Activated CD4-positive, alpha-beta memory T cell treated with anti-CD3 and anti-CD28 coated beads, Interleukin-2, amount 10 ng/mL, durations not matched to agents 7 days and 5 days (primary cell): ENCODE results near the gene KIAA1328. TPM values are rescaled to one million over a fixed set of nuclear protein-coding genes. Genes with fewer than 3 reads are reported as not detected.

Experiments
- CTCF ChIA-PET: fragments of 350-600 bp; sonication (Branson Sonifier 250); formaldehyde crosslinking; loops from one replicate; lab custom pipeline; 2021; ENCODE audit warnings: antibody characterized with exemption, inconsistent platforms; lab: Charles Lee
- POLR2A ChIA-PET: fragments of 350-600 bp; sonication (Branson Sonifier 250); formaldehyde crosslinking; loops from one replicate; lab custom pipeline; 2021; ENCODE audit warnings: antibody characterized with exemption; lab: Charles Lee
- DNase-seq: peaks from one replicate; pipeline ENCODE4 v3.0.0-alpha.2; 2020
- H3K27ac Mint-ChIP-seq: one replicate; pipeline ENCODE4 v1.8.0; 2021; ENCODE audit warnings: mild to moderate bottlenecking, mixed read lengths
- H3K27me3 Mint-ChIP-seq: one replicate; pipeline ENCODE4 v1.8.0; 2021; ENCODE audit warnings: mixed read lengths
- H3K36me3 Mint-ChIP-seq: one replicate; pipeline ENCODE4 v1.8.0; 2021; ENCODE audit warnings: low read depth, mixed read lengths
- H3K4me1 Mint-ChIP-seq: one replicate; pipeline ENCODE4 v1.8.0; 2021; ENCODE audit warnings: mixed read lengths
- H3K4me3 Mint-ChIP-seq: one replicate; pipeline ENCODE4 v1.8.0; 2021; ENCODE audit warnings: mild to moderate bottlenecking, mixed read lengths
- H3K9me3 Mint-ChIP-seq: one replicate; pipeline ENCODE4 v1.8.0; 2021; ENCODE audit warnings: mixed read lengths
- total RNA-seq, 2 experiments: library from RNA; stranded (reverse); gene quantifications; one replicate each; pipeline ENCODE4 v1.2.3, GENCODE V29; 2021

The KIAA1328 gene
- total RNA-seq, 2 experiments from 2014 or later = 7.4 to 8.6 TPM

DNA sequence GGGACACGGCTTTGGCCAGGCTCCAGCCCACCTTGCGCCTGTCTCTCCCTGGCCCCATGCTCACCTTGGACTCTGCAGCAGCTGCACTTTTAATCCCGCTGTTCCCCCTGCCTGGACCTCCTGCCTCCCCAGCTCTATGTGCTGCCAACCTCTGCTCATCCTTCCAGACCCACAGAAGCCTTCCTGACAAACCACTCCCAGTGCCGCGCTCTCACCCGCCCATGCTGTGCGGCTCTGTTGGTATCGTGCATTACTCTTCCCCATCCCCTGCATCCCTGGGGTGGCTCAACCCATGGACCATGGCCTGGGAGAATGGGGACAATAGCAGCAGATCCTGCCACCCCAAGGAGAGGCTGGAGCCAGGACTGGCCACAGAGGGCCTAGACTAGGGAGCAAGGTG is 433.1 kb downstream of the KIAA1328 start:
- Mint-ChIP-seq H3K27ac (no peak overlapping the region), H3K4me1 (no peaks in the 10 kb centered on the region), H3K27me3 (peaks cover 2% of the 10 kb centered on the region), H3K36me3 (no peaks in the 10 kb centered on the region), H3K4me3 (no peak overlapping the region), H3K9me3 (peaks cover 4% of the 10 kb centered on the region)
- DNase-seq = no peak
- POLR2A ChIA-PET = no interaction called here
- CTCF ChIA-PET = no interaction called here

DNA sequence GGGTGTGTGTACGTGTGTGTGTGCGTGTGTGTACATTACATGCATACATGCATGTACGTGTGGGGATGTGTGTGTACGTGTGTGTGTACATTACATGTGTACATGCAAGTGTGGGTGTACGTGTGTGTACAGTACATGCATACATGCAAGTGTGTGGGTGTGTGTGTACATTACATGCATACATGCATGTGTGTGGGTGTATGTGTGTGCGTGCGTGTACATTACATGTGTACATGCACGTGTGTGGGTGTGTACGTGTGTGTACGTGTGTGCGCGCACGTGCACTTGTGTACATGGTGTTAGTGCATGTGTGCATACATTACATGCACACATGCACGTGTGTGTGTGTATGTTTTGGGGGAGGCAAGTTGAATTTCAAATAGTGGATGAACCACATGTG is 436.0 kb downstream of the KIAA1328 start:
- POLR2A ChIA-PET = no interaction called here
- no peaks in the 10 kb centered on the region for H3K36me3 Mint-ChIP-seq

DNA sequence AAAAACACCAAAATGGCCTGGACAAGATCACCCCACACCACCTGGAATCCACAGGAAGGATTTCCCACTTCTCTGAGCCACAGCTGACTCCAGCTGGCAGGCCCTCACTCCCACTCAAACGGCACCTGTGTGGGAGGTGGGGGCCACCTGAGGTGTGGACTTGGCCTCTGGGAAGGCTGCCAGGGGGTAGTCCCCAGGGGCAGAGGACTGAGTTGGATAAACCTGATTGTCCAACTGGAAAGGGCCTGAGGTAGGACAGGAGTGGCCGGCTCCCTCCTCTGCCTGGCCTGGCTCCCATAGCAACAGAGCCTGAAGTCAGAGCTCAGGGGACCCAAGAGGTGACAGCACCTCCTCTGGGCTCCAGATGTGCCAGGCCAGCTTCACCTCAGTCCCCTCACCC is 436.5 kb downstream of the KIAA1328 start:
- Mint-ChIP-seq H3K36me3 (no peaks in the 10 kb centered on the region), H3K27ac (no peak overlapping the region), H3K4me1 (no peaks in the 10 kb centered on the region), H3K9me3 (peaks cover 4% of the 10 kb centered on the region), H3K27me3 (no peaks in the 10 kb centered on the region), H3K4me3 (no peak overlapping the region)
- DNase-seq = no peak
- CTCF ChIA-PET = no interaction called here
- POLR2A ChIA-PET = no interaction called here

More for the DNA sequence above, 436.0 kb downstream of the KIAA1328 start:
- DNase-seq = no peak
- Mint-ChIP-seq H3K27me3 (no peaks in the 10 kb centered on the region), H3K4me3 (no peak overlapping the region), H3K4me1 (no peaks in the 10 kb centered on the region), H3K27ac (no peak overlapping the region), H3K9me3 (peaks cover 4% of the 10 kb centered on the region)
- CTCF ChIA-PET = no interaction called here

DNA sequence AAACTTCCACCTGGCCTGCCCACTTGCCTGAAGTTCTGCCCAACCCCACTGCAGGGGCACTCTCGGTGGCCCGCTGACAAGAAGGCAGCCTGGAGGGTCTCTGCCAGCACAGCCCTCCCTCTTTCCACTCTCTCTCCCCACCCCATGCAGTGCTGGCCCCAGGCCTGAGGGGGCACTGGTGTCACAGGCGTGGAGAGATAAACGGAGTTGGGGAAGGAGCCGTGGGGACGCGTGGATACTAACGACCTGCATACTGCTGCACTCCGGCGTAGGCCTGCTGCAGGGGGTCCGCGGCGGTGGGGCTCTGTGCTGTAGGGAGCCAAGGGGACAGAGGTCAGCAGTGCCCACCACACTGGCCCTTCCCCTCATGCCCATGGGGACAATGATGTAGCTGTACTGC is 437.4 kb downstream of the KIAA1328 start:
- Mint-ChIP-seq H3K27ac (no peak overlapping the region), H3K4me1 (no peaks in the 10 kb centered on the region), H3K9me3 (peaks cover 4% of the 10 kb centered on the region), H3K36me3 (no peaks in the 10 kb centered on the region), H3K4me3 (no peak overlapping the region), H3K27me3 (no peaks in the 10 kb centered on the region)
- POLR2A ChIA-PET = no interaction called here
- no peak for DNase-seq
- CTCF ChIA-PET = no interaction called here

DNA sequence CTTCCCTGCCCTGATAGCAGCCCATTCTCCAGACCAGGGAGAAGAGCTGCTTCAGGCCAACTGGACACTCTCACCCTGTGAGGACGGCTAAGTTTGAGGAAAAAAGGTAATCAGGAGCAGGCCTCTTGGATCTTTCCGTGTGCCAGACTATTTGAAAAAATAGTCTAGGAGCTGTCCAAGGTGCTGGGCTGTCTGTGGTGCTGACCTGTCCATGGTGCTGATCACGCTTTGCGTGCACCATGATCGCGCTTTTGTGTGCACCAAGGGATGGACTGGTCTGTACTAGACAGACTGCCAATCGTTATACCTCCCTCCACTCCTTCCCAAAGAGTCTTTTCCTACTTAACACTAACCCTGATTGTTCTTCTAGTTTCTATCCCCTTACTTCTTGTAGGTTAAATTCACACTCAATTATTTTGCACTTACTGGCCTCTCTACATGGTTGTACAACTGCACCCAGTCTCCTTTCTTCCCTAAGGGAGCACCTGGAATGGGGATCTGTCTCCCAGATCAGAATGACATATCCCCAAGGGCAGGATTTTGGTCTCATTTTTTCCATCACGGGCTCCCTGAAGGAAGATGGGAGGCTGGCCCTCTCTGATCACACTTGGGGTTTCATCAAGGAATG is 441.2 kb downstream of the KIAA1328 start:
- Mint-ChIP-seq H3K36me3 (no peaks in the 10 kb centered on the region), H3K4me3 (no peak overlapping the region), H3K27me3 (peaks cover 4% of the 10 kb centered on the region), H3K27ac (no peak overlapping the region), H3K9me3 (no peaks in the 10 kb centered on the region), H3K4me1 (no peaks in the 10 kb centered on the region)
- DNase-seq = peak; percentile 35
- POLR2A ChIA-PET = no interaction called here
- CTCF ChIA-PET = no interaction called here

DNA sequence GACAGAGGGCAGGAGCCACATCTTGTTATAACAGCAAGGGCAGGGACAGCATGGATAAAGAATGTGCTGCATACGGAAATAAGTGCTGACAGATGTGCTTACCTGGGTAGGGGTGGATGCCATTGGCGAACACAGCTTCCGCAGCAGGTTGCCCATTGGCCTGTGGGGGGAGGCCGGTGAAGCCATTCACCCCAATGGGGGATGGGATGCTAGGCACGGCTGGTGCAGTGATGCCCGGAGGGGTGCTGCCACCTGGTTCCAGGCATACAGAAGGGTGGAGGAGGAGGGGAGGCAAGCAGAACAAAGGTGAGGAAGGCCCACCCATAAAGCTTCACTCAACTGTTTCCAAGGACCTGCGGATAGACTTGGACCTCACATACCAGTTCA is 441.7 kb downstream of the KIAA1328 start:
- CTCF ChIA-PET = no interaction called here
- H3K4me3 Mint-ChIP-seq = no peak overlapping the region

DNA sequence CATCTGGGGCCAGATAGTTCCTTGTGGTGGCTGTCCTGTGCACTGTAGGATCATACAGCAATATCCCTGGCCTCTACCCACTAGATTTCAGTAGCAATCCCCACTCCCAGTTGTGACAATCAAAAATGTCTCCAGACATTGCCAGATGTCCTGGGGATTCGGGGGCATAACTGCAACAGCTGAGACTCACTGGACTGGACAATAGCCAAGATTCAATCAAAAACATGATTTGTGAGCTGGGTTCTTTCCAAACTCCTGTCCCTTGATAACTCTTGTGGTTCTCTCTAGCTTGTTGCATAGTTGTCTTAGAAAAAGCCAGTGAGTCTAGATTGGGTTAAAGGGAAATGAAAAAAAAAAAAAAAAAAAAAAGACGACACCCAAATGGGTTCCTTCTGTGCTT is 443.3 kb downstream of the KIAA1328 start:
- no peak for DNase-seq
- H3K27ac Mint-ChIP-seq = no peak overlapping the region
- CTCF ChIA-PET = interaction anchor here (0.7 kb wide), 1 partner anchor 341 kb away, joined by 5 read pairs; no protein-coding TSS in a partner anchor
- POLR2A ChIA-PET = no interaction called here
- H3K27me3 Mint-ChIP-seq = peaks cover 12% of the 10 kb centered on the region
- no peaks in the 10 kb centered on the region for H3K4me1 Mint-ChIP-seq
- H3K9me3 Mint-ChIP-seq = peaks cover 6% of the 10 kb centered on the region
- H3K36me3 Mint-ChIP-seq = no peaks in the 10 kb centered on the region
- no peak overlapping the region for H3K4me3 Mint-ChIP-seq

More for the DNA sequence above, 441.7 kb downstream of the KIAA1328 start:
- POLR2A ChIA-PET = no interaction called here
- Mint-ChIP-seq H3K4me1 (no peaks in the 10 kb centered on the region), H3K9me3 (peaks cover 2% of the 10 kb centered on the region), H3K27ac (no peak overlapping the region), H3K36me3 (no peaks in the 10 kb centered on the region), H3K27me3 (peaks cover 7% of the 10 kb centered on the region)
- no peak for DNase-seq

DNA sequence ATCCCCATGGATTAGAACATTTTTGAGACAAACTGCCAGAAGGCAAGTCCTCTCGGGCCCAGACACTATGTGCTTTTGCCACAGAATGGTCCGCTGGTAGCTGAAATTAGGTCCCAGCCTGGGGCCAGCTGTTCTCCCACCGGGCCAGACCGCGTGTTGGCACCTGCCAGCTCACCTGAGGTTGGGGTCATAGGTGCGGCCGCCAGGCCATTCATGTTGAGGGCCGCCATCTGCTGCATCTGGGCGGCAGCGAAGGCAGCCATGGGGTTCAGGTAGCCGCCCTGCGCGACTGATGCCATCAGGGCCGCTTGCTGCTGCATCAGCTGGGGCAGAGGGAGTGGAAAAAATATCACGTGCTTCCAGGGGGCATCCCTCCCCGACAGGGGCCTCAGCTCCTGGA is 443.9 kb downstream of the KIAA1328 start:
- peaks cover 12% of the 10 kb centered on the region for H3K27me3 Mint-ChIP-seq
- no peak for DNase-seq
- POLR2A ChIA-PET = no interaction called here
- H3K4me1 Mint-ChIP-seq = no peaks in the 10 kb centered on the region
- H3K4me3 Mint-ChIP-seq = no peak overlapping the region
- peaks cover 6% of the 10 kb centered on the region for H3K9me3 Mint-ChIP-seq
- H3K36me3 Mint-ChIP-seq = no peaks in the 10 kb centered on the region
- H3K27ac Mint-ChIP-seq = no peak overlapping the region
- CTCF ChIA-PET = interaction anchor here (0.7 kb wide), 1 partner anchor 342 kb away, joined by 5 read pairs; no protein-coding TSS in a partner anchor

DNA sequence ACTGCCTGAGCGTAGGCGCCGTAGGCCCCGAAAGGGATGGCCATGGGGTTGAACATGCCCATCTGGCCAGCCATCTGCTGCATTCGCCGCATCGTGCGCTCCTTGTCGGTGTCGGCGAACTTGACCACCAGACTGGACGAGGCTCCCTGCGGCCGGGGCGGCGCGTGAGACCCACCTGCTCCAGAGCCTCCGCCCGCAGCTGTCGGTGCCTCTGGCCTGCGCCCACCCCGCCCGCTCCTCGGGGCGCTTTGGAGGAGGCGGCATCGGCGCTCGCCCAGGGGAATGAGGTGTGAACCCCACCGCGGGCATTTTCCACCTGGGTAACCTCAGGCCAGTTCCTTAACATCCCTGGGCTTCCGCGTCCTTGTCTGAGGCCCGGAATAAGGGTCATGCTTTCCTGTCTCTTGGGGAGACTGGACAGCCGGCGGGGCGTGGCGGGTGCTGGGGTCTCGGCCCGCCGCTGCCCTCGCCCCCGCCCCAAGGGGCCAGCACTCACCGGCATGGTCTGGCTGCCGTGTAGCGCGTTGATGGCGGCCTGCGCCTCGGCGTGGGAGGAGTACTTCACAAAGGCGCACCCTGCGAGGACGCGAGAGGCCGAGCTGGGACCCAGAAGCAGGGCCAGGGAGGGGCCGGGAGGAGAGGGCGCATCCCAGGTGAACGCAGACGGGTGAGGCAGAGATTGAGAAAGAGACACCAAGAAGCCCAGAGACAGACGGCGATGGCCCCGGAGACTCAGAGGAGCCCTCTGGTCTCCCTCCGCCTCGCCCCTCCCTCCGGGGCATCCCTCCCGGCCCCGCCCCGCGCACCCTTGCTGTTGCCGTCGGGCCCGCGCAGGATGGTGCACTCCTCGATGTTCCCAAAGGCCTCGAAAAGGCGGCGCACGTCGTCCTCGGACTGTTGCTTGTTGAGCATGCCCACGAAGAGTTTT is 445.6 kb downstream of the KIAA1328 start:
- H3K27ac Mint-ChIP-seq = no peak overlapping the region
- no peaks in the 10 kb centered on the region for H3K4me1 Mint-ChIP-seq
- POLR2A ChIA-PET = no interaction called here
- CTCF ChIA-PET = no interaction called here
- no peak overlapping the region for H3K4me3 Mint-ChIP-seq
- no peak for DNase-seq
- peaks cover 6% of the 10 kb centered on the region for H3K9me3 Mint-ChIP-seq
- H3K27me3 Mint-ChIP-seq = peaks cover 12% of the 10 kb centered on the region
- no peaks in the 10 kb centered on the region for H3K36me3 Mint-ChIP-seq

DNA sequence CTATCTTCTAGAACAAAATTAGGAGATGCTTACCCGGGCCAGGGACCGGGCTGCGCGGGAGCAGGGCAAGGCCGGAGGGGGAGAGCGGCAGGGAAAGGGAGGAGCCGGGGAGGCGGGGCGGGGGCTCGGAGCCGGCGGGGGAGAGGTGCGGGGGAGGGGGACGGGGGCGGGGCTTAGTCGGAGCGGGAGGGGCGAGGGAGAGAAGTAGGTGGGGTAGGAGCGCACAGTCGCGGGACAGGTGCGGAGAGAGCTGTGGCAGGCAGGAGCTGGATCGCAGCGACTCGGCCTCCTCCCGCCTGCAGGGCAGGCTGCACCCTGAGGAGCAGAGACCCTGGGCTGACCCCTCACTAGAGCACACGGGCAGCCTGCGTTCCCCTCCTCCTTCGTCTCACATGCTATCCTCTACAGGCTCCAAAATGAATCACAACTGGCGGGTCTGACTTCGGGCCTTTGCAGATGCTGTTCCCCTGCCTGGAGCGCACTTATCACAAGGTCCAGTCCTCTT is 446.4 kb downstream of the KIAA1328 start:
- H3K27me3 Mint-ChIP-seq = peaks cover 12% of the 10 kb centered on the region
- no peaks in the 10 kb centered on the region for H3K36me3 Mint-ChIP-seq
- DNase-seq = no peak
- H3K9me3 Mint-ChIP-seq = peaks cover 6% of the 10 kb centered on the region
- ChIA-PET CTCF (no interaction called here), POLR2A (no interaction called here)
- no peaks in the 10 kb centered on the region for H3K4me1 Mint-ChIP-seq
- H3K27ac Mint-ChIP-seq = no peak overlapping the region
- no peak overlapping the region for H3K4me3 Mint-ChIP-seq

DNA sequence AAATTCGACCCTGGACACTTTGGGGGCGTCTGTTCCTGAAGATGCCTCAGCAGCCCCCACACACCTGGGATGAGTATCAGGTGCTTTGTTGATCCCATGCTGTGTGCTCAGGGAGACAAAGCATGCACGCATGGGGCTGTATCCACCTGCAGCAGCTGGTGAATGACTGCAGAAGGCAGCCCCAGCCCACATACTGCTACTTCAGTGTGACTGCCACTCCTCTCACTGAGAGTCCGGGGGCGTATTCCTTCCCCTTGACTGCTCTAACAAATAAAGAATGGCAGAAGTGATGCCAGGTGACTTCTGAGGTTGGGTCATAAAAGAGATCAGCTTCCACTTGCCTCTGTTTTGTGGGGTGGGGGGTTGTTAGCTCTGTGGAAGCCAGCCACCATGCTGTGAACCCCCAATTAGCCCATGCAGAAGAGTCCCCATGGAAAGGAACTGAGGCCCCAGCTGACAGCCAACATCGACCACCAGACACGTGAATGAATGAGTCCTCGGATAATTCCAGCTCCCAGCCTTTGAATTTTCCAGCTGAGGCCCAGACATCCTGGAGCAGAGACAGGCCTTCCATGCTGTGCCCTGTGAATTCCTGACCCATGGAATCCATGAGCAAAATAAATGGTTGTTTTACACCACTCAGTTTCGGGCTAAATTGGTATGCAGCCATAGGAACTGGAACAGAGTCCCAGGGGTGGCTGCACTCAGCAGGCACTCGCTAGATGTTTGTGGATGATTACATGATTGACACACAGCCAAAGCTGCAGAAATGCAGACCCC is 447.4 kb downstream of the KIAA1328 start:
- CTCF ChIA-PET = no interaction called here

DNA sequence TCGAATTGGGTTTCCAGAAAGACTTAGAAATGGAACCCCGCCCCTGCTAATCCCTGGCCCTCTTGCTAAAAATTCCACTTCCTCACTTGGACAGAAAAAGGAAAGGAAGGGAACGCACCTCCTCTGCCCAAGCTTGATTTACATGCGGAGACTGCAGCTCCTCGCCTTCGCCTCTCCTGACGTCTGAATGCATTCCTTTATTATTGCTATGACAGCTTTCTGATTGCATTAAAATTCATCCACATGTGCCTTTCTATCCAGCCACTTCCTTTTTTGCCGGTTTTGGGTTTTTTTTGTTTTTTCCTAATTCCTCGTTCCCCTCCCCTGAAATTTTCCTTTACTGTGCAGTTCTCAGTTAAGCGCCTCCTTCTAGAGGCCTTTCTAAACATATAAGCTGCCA is 448.9 kb downstream of the KIAA1328 start:
- H3K27me3 Mint-ChIP-seq = peaks cover 12% of the 10 kb centered on the region
- ChIA-PET CTCF (no interaction called here), POLR2A (no interaction called here)
- no peak overlapping the region for H3K27ac Mint-ChIP-seq
- H3K4me1 Mint-ChIP-seq = no peaks in the 10 kb centered on the region
- peaks cover 6% of the 10 kb centered on the region for H3K9me3 Mint-ChIP-seq
- no peak overlapping the region for H3K4me3 Mint-ChIP-seq
- H3K36me3 Mint-ChIP-seq = no peaks in the 10 kb centered on the region
- DNase-seq = no peak

More for the DNA sequence above, 447.4 kb downstream of the KIAA1328 start:
- peaks cover 6% of the 10 kb centered on the region for H3K9me3 Mint-ChIP-seq
- peaks cover 12% of the 10 kb centered on the region for H3K27me3 Mint-ChIP-seq
- POLR2A ChIA-PET = no interaction called here
- no peak overlapping the region for H3K27ac Mint-ChIP-seq
- H3K4me1 Mint-ChIP-seq = no peaks in the 10 kb centered on the region
- DNase-seq = no peak
- H3K36me3 Mint-ChIP-seq = no peaks in the 10 kb centered on the region
- no peak overlapping the region for H3K4me3 Mint-ChIP-seq
